ENCODE results near the gene CABP7. TPM values are rescaled to one million over a fixed set of nuclear protein-coding genes. Genes with fewer than 3 reads are reported as not detected.

Gene CABP7
- total RNA-seq, 1 experiment from 2014 or later, result not detected

GRCh38 chr22:29756341-29756740 is 36.5 kb downstream of the CABP7 start:
- H3K4me2 ChIP-seq (ENCODE audit: low read length), result no peak overlapping the region
- DNase-seq (ENCODE audit: low read depth, low spot score), result no peak
- no peaks in the 10 kb centered on the region for H4K20me1 ChIP-seq (ENCODE audit: insufficient read depth)
- POLR2A ChIA-PET, result no interaction called here
- no TSS peak for BruUV-seq (replicated peaks)
- no peak overlapping the region for H3K9ac ChIP-seq (ENCODE audit: low read length)
- CTCF ChIA-PET, result no interaction called here
- RAD21 ChIA-PET (ENCODE audit: low non-redundant PET in 1 of 2, low total read pairs in 2 of 2, uncharacterized antibody in 2 of 2, unreplicated experiment in 2 of 2), result no interaction called here
- no peaks in the 10 kb centered on the region for H3K36me3 ChIP-seq (ENCODE audit: control insufficient read depth in 1 of 2, insufficient read depth in 2 of 2, low read length in 2 of 2)
- H3K27me3 ChIP-seq (ENCODE audit: insufficient read depth, low read length), result no peaks in the 10 kb centered on the region
- no peak for TF ChIP-seq ZFX (IDR thresholded peaks at IDR 0.05)
- TF ChIP-seq CTCF (IDR thresholded peaks at IDR 0.05 in 2 of 3, conservative IDR thresholded peaks at IDR 0.05 in 1 of 3; ENCODE audit: borderline replicate concordance in 1 of 3, insufficient read depth in 1 of 3, low read depth in 2 of 3, low read length in 2 of 3), result no peak
- no peak for TF ChIP-seq POLR2AphosphoS5 (IDR thresholded peaks at IDR 0.05; ENCODE audit: low read depth, low read length)
- no peak for TF ChIP-seq EGR1 (IDR thresholded peaks at IDR 0.05; ENCODE audit: low read depth)
- no peak for TF ChIP-seq POLR2A (IDR thresholded peaks at IDR 0.05; ENCODE audit: borderline replicate concordance, extremely low read depth, insufficient read depth, insufficient read length)
- TF ChIP-seq CEBPB (IDR thresholded peaks at IDR 0.05; ENCODE audit: low read depth), result no peak
- TF ChIP-seq ATF3 (IDR thresholded peaks at IDR 0.05), result no peak
- no peak for TF ChIP-seq SRF (IDR thresholded peaks at IDR 0.05; ENCODE audit: low read depth)
- no peak for TF ChIP-seq TCF7L2 (IDR thresholded peaks at IDR 0.05; ENCODE audit: borderline replicate concordance, extremely low read depth, insufficient read depth, insufficient read length)
- TF ChIP-seq JUND (IDR thresholded peaks at IDR 0.05), result no peak
- no peak for TF ChIP-seq FOSL1 (IDR thresholded peaks at IDR 0.05; ENCODE audit: low read depth)
- TF ChIP-seq REST (IDR thresholded peaks at IDR 0.05; ENCODE audit: low read depth), result no peak
- no peak for TF ChIP-seq CBX3 (IDR thresholded peaks at IDR 0.05; ENCODE audit: low read depth)
- no peak for TF ChIP-seq YY1 (IDR thresholded peaks at IDR 0.05; ENCODE audit: extremely low read depth, insufficient replicate concordance, low read depth, low read length)
- TF ChIP-seq ELF1 (IDR thresholded peaks at IDR 0.05; ENCODE audit: borderline replicate concordance, low read depth), result no peak
- H3K9me3 ChIP-seq (ENCODE audit: control insufficient read depth in 1 of 2, insufficient read depth in 1 of 2, low read depth in 1 of 2, low read length in 2 of 2), result no peaks in the 10 kb centered on the region
- no peak overlapping the region for H3K27ac ChIP-seq (ENCODE audit: low read depth, low read length)
- no peak for ATAC-seq
- no peak overlapping the region for H3K4me3 ChIP-seq (replicated peaks in 1 of 2; ENCODE audit: low read depth in 1 of 2, low read length in 2 of 2)
- no peaks in the 10 kb centered on the region for H3K9me2 ChIP-seq (ENCODE audit: insufficient read depth)
- no peaks in the 10 kb centered on the region for H3K79me2 ChIP-seq (ENCODE audit: insufficient read depth, low read length)
- intact Hi-C loops (cut with micrococcal nuclease), result no loop called here
- H3K4me1 ChIP-seq (ENCODE audit: control insufficient read depth in 1 of 2, insufficient read depth in 2 of 2, low read length in 2 of 2), result peaks cover 0 to 3% of the 10 kb centered on the region in 2 experiments; a peak in 2 of 4 replicates
- no peak overlapping the region for H2AFZ ChIP-seq (ENCODE audit: low read depth, low read length, poor library complexity, severe bottlenecking)
